Measurements from ENCODE around the gene PTPRN2.

The PTPRN2 gene

DNA sequence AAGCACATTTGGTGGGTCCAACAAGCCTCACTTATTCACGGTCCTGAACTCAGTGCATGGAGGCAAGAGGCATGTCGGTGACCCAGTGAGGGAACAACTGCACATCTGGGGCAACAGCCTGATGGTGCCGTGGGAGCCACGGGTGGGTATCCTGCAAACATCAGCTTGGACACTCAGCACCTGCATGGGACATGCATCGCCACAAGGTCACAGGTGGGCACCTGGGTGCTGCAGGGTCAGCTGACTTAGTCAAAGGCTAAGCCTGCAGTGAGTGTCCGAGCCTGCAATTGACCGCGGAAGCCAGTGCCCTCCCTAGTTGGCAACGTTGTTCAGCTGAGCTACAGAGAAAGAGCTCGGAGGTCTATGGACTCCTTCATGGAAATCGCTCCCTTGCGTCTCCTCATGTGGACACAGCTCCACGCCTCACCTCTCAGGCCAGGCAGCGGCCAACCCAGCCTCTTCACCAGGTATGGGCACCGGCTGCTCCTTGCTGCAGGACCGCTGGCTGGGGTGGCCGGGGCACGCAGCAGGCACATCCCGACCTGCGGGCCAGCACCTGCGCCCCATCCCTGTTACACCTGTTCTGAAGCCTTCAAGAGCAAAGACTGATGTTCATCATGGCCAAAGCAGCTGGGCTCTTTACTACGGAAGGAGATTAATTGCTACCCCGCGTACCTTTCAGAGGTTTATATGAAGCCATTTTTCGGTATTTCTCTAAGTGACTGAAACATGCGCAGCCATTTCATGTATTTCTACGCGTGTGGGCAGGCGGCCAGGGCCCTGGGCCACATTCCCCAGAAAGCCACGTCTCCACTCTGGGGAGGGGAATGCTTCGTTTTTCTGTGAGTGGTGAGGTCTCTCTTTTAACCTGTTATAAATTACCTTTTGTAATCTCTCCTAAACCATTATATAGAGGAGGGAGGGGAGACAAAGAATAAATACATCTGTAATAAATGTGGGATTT lies 870.1 kb downstream of the PTPRN2 start:
- TF ChIP-seq, protein P1, sequence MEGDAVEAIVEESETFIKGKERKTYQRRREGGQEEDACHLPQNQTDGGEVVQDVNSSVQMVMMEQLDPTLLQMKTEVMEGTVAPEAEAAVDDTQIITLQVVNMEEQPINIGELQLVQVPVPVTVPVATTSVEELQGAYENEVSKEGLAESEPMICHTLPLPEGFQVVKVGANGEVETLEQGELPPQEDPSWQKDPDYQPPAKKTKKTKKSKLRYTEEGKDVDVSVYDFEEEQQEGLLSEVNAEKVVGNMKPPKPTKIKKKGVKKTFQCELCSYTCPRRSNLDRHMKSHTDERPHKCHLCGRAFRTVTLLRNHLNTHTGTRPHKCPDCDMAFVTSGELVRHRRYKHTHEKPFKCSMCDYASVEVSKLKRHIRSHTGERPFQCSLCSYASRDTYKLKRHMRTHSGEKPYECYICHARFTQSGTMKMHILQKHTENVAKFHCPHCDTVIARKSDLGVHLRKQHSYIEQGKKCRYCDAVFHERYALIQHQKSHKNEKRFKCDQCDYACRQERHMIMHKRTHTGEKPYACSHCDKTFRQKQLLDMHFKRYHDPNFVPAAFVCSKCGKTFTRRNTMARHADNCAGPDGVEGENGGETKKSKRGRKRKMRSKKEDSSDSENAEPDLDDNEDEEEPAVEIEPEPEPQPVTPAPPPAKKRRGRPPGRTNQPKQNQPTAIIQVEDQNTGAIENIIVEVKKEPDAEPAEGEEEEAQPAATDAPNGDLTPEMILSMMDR (IDR thresholded peaks at IDR 0.05; ENCODE audit: extremely low read depth, insufficient read depth, missing control alignments), result no peak
- DNase-seq (ENCODE audit: low spot score), result no peak
- in situ Hi-C loops (cut with MboI; ENCODE audit: low pct_unique_long_range_greater_than_20kb, low sequenced_read_pairs, unreplicated experiment), result no loop called here

DNA sequence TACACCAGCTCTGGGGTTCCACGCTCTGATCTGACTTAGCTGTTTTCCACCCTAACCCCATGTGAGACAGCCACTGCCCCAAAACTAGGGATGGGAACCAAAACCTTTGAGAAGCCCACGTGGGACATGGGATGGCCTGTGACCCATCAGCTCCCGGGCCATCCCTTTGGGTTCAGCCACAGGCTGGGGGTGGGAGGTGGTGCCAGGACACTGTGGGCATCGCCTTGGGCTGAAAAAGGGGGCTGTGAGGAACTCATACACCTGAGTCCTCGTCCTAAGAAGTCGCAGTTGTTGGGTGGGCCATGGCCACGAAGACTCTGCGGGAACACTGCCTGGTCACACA lies 871.7 kb downstream of the PTPRN2 start:
- in situ Hi-C loops (cut with MboI; ENCODE audit: low pct_unique_long_range_greater_than_20kb, low sequenced_read_pairs, unreplicated experiment), result no loop called here
- peak; percentile 12 for DNase-seq (ENCODE audit: low spot score)
- TF ChIP-seq, protein P1 (IDR thresholded peaks at IDR 0.05; ENCODE audit: extremely low read depth, insufficient read depth, missing control alignments), result no peak

- no peak for DNase-seq (ENCODE audit: low spot score)
- in situ Hi-C loops (cut with MboI; ENCODE audit: low pct_unique_long_range_greater_than_20kb, low sequenced_read_pairs, unreplicated experiment), result no loop called here
- TF ChIP-seq, protein P1 (IDR thresholded peaks at IDR 0.05; ENCODE audit: extremely low read depth, insufficient read depth, missing control alignments), result no peak
Measured at GRCh38 chr7:157715071-157715937, 872.3 kb downstream of the PTPRN2 start.

DNA sequence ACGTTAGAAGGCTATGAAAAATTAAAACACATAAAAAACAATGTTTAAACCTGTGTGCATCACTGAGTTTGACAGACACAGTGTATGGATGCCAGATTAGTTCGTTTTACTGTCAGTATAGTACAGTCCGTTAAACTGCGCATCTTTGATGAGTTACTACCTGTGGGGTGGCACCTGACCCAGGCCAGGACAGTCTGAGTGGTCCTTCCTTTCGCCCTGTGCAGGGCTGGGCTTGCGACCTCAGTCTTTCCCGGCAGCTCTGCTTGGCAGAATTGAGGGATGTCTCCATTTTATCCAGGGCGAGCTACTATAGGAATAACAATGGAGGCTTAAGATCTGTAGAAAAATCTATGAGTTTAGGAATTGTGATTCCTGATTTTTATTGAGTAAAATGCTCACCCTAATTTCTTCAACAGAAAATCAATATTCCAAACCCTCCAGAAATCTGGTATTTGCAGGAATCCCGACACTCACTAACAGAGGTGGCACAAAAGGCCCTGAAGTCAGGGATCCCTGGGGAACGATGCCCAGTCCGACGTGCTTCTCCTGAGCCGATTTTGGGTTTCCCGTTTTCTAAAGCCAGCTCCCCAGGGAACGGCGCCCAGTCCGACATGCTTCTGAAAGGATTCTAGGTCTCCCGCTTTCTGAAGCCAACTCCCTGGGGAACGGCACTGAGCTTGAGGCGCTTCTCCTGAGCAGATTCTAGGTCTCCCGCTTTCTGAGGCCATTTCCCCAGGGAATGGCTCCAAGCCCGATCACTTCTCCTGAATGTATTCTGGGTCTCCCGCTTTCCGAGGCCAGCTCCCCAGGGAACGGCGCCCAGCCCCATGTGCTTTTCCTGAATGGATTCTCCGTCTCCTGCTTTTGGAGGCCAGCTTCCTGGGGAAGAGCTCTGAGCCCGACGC lies 873.2 kb downstream of the PTPRN2 start:
- TF ChIP-seq, protein P1 (IDR thresholded peaks at IDR 0.05; ENCODE audit: extremely low read depth, insufficient read depth, missing control alignments), result no peak
- peak; percentile 23 for DNase-seq (ENCODE audit: low spot score)
- in situ Hi-C loops (cut with MboI; ENCODE audit: low pct_unique_long_range_greater_than_20kb, low sequenced_read_pairs, unreplicated experiment), result no loop called here

DNA sequence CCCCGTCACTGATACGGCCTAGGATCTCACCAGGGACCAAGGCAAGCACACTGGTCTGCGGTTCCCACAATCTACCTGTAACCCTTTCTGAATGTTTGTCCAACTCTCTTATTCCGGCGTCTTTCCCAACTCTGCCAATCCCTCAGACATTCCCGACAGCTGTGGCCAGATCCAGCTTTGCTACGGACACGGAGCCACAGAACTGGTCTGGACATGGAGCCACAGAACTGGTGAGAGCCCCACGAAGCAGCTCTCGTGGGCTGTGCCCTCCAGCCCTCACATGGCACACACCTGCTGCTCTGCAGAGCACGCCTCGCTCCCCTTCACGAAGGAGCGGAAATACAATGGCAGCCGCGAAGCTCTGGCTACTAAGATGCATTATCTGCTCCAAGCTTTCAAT lies 874.0 kb downstream of the PTPRN2 start:
- TF ChIP-seq, protein P1 (IDR thresholded peaks at IDR 0.05; ENCODE audit: extremely low read depth, insufficient read depth, missing control alignments), result no peak
- in situ Hi-C loops (cut with MboI; ENCODE audit: low pct_unique_long_range_greater_than_20kb, low sequenced_read_pairs, unreplicated experiment), result no loop called here

More for the DNA sequence above, 874.0 kb downstream of the PTPRN2 start:
- DNase-seq (ENCODE audit: low spot score), result no peak
